HEK293 (cell line): ENCODE data around the gene CLPX.

Experiments used
- CTCF ChIA-PET: fragments of 350-600 bp; formaldehyde crosslinking; extraction: SDS; loops from one replicate; lab custom pipeline; 2021; ENCODE audit warnings: antibody characterized with exemption; lab: Yijun Ruan, JAX
- POLR2A ChIA-PET: fragments of 300-600 bp; formaldehyde crosslinking; extraction: SDS; loops from one replicate; lab custom pipeline; 2020; ENCODE audit warnings: antibody characterized with exemption, inconsistent platforms; lab: Yijun Ruan, JAX
- H3K27ac ChIP-seq: fragments of 200-500 bp; sonication (Bioruptor generic); 2 replicates; pipeline ENCODE4 v1.5.1; 2014; ENCODE audit warnings: low read depth, low read length, control low read depth, inconsistent platforms; ENCODE audit errors: extremely low read depth
- H3K36me3 ChIP-seq, 2 experiments: fragments of 200-500 bp in 1 of 2; sonication (Bioruptor generic) in 1 of 2; 1 replicate in 1 of 2; 2 replicates in 1 of 2; pipeline ENCODE4 v1.5.1; 2014 to 2017; ENCODE audit warnings: inconsistent platforms in 2 of 2, low read length in 2 of 2; ENCODE audit not compliant: control insufficient read depth in 2 of 2, insufficient read depth in 1 of 2
- H3K4me1 ChIP-seq: fragments of 200-500 bp; sonication (Bioruptor generic); 2 replicates; pipeline ENCODE4 v1.5.1; 2014; ENCODE audit warnings: mild to moderate bottlenecking, low read length, inconsistent platforms; ENCODE audit not compliant: control insufficient read depth, insufficient read depth
- H3K4me3 ChIP-seq: 2 replicates; pipeline ENCODE4 v1.5.1; 2011; ENCODE audit warnings: low read depth, mild to moderate bottlenecking, control low read depth, low read length, moderate library complexity
- H3K9me3 ChIP-seq: fragments of 200-500 bp; sonication (Bioruptor generic); 2 replicates; pipeline ENCODE4 v1.5.1; 2014; ENCODE audit warnings: low read depth, low read length, inconsistent platforms; ENCODE audit not compliant: control insufficient read depth, insufficient read depth
- HOXA7 ChIP-seq: sonication (generic); formaldehyde crosslinking; IDR thresholded peaks from 2 replicates; pipeline ENCODE4 v1.8.1; 2022; ENCODE audit warnings: missing genetic modification reagents, borderline replicate concordance
- KLF16 ChIP-seq: fragments of 450-650 bp; formaldehyde crosslinking; IDR thresholded peaks from 2 replicates; pipeline ENCODE4 v1.5.1; 2017; ENCODE audit warnings: missing biosample characterization, missing genetic modification characterization
- MZF1 ChIP-seq: fragments of 450-650 bp; formaldehyde crosslinking; IDR thresholded peaks from 2 replicates; pipeline ENCODE4 v1.5.1; 2017; ENCODE audit warnings: missing biosample characterization, missing genetic modification characterization, borderline replicate concordance
- TCF7L2 ChIP-seq: IDR thresholded peaks from 2 replicates; pipeline ENCODE4 v1.6.1; 2011; ENCODE audit warnings: low read depth, mild to moderate bottlenecking, inconsistent platforms, low read length, moderate library complexity, borderline replicate concordance
- ZNF202 ChIP-seq: fragments of 450-650 bp; formaldehyde crosslinking; IDR thresholded peaks from 2 replicates; pipeline ENCODE4 v1.5.1; 2016; ENCODE audit warnings: missing biosample characterization, missing genetic modification characterization, borderline replicate concordance
- ZNF266 ChIP-seq: fragments of 450-650 bp; formaldehyde crosslinking; IDR thresholded peaks from 2 replicates; pipeline ENCODE4 v1.5.1; 2016; ENCODE audit warnings: missing biosample characterization, missing genetic modification characterization, low read depth
- ZNF280C ChIP-seq: fragments of 450-650 bp; formaldehyde crosslinking; IDR thresholded peaks from 2 replicates; pipeline ENCODE4 v1.5.1; 2016; ENCODE audit warnings: missing biosample characterization, missing genetic modification characterization
- ZNF350 ChIP-seq: fragments of 450-650 bp; formaldehyde crosslinking; IDR thresholded peaks from 2 replicates; pipeline ENCODE4 v1.5.0; 2017; ENCODE audit warnings: missing biosample characterization, mild to moderate bottlenecking, missing genetic modification characterization
- ZNF394 ChIP-seq: fragments of 450-650 bp; formaldehyde crosslinking; IDR thresholded peaks from 2 replicates; pipeline ENCODE4 v1.5.1; 2016; ENCODE audit warnings: missing biosample characterization, missing genetic modification characterization, mild to moderate bottlenecking, moderate library complexity, borderline replicate concordance
- ZNF530 ChIP-seq: fragments of 450-650 bp; formaldehyde crosslinking; IDR thresholded peaks from 2 replicates; pipeline ENCODE4 v1.5.1; 2016; ENCODE audit warnings: low read depth, missing biosample characterization, missing genetic modification characterization
- ZNF571 ChIP-seq: fragments of 450-650 bp; formaldehyde crosslinking; IDR thresholded peaks from 2 replicates; pipeline ENCODE4 v1.5.0; 2017; ENCODE audit warnings: missing biosample characterization, missing genetic modification characterization
- ZNF624 ChIP-seq: fragments of 450-650 bp; formaldehyde crosslinking; IDR thresholded peaks from 2 replicates; pipeline ENCODE4 v1.5.1; 2017; ENCODE audit warnings: missing biosample characterization, missing genetic modification characterization
- ZNF704 ChIP-seq: fragments of 450-650 bp; formaldehyde crosslinking; IDR thresholded peaks from 2 replicates; pipeline ENCODE4 v1.5.1; 2016; ENCODE audit warnings: missing biosample characterization, missing genetic modification characterization
- ZNF830 ChIP-seq: fragments of 450-650 bp; IDR thresholded peaks from 2 replicates; pipeline ENCODE4 v1.5.0; 2018; ENCODE audit warnings: missing biosample characterization, missing genetic modification characterization, low read depth, mild to moderate bottlenecking, moderate library complexity
- ZSCAN16 ChIP-seq: fragments of 450-650 bp; formaldehyde crosslinking; IDR thresholded peaks from 2 replicates; pipeline ENCODE4 v1.5.1; 2016; ENCODE audit warnings: missing biosample characterization, missing genetic modification characterization
- TF ChIP-seq, protein P1 (sequence below): fragments of 450-650 bp; formaldehyde crosslinking; IDR thresholded peaks from 2 replicates; pipeline ENCODE4 v1.5.1; 2016; ENCODE audit warnings: missing biosample characterization, missing genetic modification characterization
- TF ChIP-seq, protein P2 (sequence below): fragments of 450-650 bp; formaldehyde crosslinking; IDR thresholded peaks from 2 replicates; pipeline ENCODE4; 2016; ENCODE audit warnings: missing biosample characterization, missing genetic modification characterization
- TF ChIP-seq, protein P3 (sequence below): fragments of 450-650 bp; formaldehyde crosslinking; IDR thresholded peaks from 2 replicates; pipeline ENCODE4 v1.5.1; 2017; ENCODE audit warnings: missing biosample characterization, mild to moderate bottlenecking, missing genetic modification characterization, moderate library complexity
- TF ChIP-seq, protein P4 (sequence below): fragments of 450-650 bp; formaldehyde crosslinking; IDR thresholded peaks from 2 replicates; pipeline ENCODE4 v1.5.1; 2017; ENCODE audit warnings: missing biosample characterization, missing genetic modification characterization

Gene CLPX

GRCh38 chr15:65102912-65103311 lies 82.2 kb downstream of the CLPX start (continued):
- TF ChIP-seq, protein P1, sequence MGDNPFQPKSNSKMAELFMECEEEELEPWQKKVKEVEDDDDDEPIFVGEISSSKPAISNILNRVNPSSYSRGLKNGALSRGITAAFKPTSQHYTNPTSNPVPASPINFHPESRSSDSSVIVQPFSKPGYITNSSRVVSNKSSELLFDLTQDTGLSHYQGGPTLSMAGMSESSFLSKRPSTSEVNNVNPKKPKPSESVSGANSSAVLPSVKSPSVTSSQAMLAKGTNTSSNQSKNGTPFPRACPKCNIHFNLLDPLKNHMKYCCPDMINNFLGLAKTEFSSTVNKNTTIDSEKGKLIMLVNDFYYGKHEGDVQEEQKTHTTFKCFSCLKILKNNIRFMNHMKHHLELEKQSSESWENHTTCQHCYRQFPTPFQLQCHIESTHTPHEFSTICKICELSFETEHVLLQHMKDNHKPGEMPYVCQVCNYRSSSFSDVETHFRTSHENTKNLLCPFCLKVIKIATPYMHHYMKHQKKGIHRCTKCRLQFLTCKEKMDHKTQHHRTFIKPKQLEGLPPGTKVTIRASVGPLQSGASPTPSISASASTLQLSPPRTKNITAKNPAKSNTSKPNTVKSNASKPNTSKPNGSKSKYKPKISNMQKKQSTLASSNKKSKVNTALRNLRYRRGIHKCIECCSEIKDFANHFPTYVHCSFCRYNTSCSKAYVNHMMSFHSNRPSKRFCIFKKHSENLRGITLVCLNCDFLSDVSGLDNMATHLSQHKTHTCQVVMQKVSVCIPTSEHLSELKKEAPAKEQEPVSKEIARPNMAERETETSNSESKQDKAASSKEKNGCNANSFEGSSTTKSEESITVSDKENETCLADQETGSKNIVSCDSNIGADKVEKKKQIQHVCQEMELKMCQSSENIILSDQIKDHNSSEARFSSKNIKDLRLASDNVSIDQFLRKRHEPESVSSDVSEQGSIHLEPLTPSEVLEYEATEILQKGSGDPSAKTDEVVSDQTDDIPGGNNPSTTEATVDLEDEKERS (tag by site-specific recombination) = no peak
- TF ChIP-seq ZNF704 = no peak
- TF ChIP-seq MZF1 (tag by site-specific recombination) = no peak
- no peak for TF ChIP-seq ZNF394
- TF ChIP-seq ZNF830 (tag by site-specific recombination) = no peak
- no peak for TF ChIP-seq TCF7L2
- no peak for TF ChIP-seq HOXA7
- no peak for TF ChIP-seq ZNF202 (tag by site-specific recombination)
- TF ChIP-seq, protein P2, sequence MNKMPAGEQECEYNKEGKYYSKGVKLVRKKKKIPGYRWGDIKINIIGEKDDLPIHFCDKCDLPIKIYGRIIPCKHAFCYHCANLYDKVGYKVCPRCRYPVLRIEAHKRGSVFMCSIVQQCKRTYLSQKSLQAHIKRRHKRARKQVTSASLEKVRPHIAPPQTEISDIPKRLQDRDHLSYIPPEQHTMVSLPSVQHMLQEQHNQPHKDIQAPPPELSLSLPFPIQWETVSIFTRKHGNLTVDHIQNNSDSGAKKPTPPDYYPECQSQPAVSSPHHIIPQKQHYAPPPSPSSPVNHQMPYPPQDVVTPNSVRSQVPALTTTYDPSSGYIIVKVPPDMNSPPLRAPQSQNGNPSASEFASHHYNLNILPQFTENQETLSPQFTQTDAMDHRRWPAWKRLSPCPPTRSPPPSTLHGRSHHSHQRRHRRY = no peak
- TF ChIP-seq ZSCAN16 (tag by site-specific recombination) = no peak
- TF ChIP-seq, all 188 proteins: peak for 0

GRCh38 chr15:65101891-65102708 lies 83.0 kb downstream of the CLPX start:
- no peak overlapping the region for H3K4me3 ChIP-seq
- H3K9me3 ChIP-seq = no peaks in the 10 kb centered on the region
- peaks cover 0 to 52% of the 10 kb centered on the region in 2 experiments; a peak in 2 of 3 replicates for H3K36me3 ChIP-seq
- TF ChIP-seq ZNF571 (tag by site-specific recombination) (no peak), ZNF624 (tag by site-specific recombination) (no peak), ZNF530 (tag by site-specific recombination) (no peak), ZNF266 (tag by site-specific recombination) (no peak), ZNF280C (tag by site-specific recombination) (no peak), ZNF350 (tag by site-specific recombination) (no peak), KLF16 (tag by site-specific recombination) (no peak)
- TF ChIP-seq, protein P3, sequence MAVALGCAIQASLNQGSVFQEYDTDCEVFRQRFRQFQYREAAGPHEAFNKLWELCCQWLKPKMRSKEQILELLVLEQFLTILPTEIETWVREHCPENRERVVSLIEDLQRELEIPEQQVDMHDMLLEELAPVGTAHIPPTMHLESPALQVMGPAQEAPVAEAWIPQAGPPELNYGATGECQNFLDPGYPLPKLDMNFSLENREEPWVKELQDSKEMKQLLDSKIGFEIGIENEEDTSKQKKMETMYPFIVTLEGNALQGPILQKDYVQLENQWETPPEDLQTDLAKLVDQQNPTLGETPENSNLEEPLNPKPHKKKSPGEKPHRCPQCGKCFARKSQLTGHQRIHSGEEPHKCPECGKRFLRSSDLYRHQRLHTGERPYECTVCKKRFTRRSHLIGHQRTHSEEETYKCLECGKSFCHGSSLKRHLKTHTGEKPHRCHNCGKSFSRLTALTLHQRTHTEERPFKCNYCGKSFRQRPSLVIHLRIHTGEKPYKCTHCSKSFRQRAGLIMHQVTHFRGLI (tag by site-specific recombination) = no peak
- TF ChIP-seq, protein P4, sequence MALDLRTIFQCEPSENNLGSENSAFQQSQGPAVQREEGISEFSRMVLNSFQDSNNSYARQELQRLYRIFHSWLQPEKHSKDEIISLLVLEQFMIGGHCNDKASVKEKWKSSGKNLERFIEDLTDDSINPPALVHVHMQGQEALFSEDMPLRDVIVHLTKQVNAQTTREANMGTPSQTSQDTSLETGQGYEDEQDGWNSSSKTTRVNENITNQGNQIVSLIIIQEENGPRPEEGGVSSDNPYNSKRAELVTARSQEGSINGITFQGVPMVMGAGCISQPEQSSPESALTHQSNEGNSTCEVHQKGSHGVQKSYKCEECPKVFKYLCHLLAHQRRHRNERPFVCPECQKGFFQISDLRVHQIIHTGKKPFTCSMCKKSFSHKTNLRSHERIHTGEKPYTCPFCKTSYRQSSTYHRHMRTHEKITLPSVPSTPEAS (tag by site-specific recombination) = no peak
- ChIA-PET CTCF (interaction anchor here (0.7 to 1.8 kb wide), 22 partner anchors 9 to 1147 kb away, joined by 3 to 23 read pairs (median 4); partner anchors contain the start of gene UBAP1L), POLR2A (no interaction called here)
- no peaks in the 10 kb centered on the region for H3K4me1 ChIP-seq
- H3K27ac ChIP-seq = no peak overlapping the region
